ENCODE results near the gene TGFBR2. TPM values are rescaled to one million over a fixed set of nuclear protein-coding genes. Genes with fewer than 3 reads are reported as not detected.

TGFBR2 gene
- total RNA-seq, 1 donor from 2014 or later: 15.6 TPM

DNA sequence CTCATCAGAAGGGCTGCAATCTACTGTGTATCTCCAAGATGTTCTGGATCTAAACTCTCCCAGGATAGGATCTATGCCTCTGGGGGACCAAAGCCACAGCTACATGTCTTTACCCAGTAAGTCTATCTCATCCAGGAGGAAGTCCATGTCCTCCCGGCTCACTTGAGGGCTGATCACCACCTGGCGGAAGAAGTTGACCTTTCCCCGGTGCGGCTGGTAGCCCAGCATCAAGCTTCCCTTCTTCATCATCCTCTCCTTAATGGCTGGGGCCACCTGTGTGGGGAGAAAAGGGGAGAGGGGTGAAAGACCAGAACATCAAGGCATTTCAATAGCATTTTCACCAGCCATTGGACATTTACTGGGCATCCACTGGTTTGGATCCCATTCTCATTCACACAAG, 121.7 kb downstream of the TGFBR2 start:
- peaks cover 25% of the 10 kb centered on the region for H3K4me1 Mint-ChIP-seq
- H3K4me3 Mint-ChIP-seq: no peak overlapping the region
- no peak for DNase-seq (ENCODE audit: low spot score in 2 of 2, unreplicated experiment in 2 of 2)
- H3K9me3 Mint-ChIP-seq: peaks cover 7% of the 10 kb centered on the region
- no peak overlapping the region for H3K27ac Mint-ChIP-seq
- TF ChIP-seq, protein P1, sequence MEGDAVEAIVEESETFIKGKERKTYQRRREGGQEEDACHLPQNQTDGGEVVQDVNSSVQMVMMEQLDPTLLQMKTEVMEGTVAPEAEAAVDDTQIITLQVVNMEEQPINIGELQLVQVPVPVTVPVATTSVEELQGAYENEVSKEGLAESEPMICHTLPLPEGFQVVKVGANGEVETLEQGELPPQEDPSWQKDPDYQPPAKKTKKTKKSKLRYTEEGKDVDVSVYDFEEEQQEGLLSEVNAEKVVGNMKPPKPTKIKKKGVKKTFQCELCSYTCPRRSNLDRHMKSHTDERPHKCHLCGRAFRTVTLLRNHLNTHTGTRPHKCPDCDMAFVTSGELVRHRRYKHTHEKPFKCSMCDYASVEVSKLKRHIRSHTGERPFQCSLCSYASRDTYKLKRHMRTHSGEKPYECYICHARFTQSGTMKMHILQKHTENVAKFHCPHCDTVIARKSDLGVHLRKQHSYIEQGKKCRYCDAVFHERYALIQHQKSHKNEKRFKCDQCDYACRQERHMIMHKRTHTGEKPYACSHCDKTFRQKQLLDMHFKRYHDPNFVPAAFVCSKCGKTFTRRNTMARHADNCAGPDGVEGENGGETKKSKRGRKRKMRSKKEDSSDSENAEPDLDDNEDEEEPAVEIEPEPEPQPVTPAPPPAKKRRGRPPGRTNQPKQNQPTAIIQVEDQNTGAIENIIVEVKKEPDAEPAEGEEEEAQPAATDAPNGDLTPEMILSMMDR (IDR thresholded peaks at IDR 0.05; ENCODE audit: unreplicated experiment): no peak
- H3K36me3 Mint-ChIP-seq: no peaks in the 10 kb centered on the region
- H3K27me3 Mint-ChIP-seq (ENCODE audit: low read depth): no peaks in the 10 kb centered on the region

GRCh38 chr3:30729512-30729911, 123.1 kb downstream of the TGFBR2 start:
- Mint-ChIP-seq H3K27ac (no peak overlapping the region), H3K36me3 (no peaks in the 10 kb centered on the region), H3K27me3 (ENCODE audit: low read depth) (no peaks in the 10 kb centered on the region), H3K4me3 (no peak overlapping the region), H3K9me3 (peaks cover 7% of the 10 kb centered on the region), H3K4me1 (peaks cover 31% of the 10 kb centered on the region)
- no peak for DNase-seq (ENCODE audit: low spot score in 2 of 2, unreplicated experiment in 2 of 2)
- TF ChIP-seq, protein P1 (IDR thresholded peaks at IDR 0.05; ENCODE audit: unreplicated experiment): no peak

DNA sequence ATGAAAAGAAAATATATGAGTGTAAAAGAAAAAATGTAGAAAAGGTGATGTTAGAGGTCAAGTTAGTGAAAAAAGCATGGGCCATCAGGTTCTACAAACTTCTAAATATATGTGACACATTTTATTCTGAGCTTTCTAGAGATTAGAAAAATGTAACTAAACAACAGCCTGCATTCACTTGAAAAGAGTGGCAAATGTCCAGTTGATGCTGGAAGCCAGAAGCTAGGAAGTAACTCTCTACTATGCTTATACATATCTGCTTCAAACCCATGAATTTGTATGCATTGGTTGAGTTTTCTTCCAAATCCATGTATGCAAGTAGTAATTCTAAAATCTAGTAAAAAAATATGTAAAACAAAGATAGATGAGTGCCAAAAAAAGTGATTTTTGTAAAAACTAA, 123.5 kb downstream of the TGFBR2 start:
- H3K27me3 Mint-ChIP-seq (ENCODE audit: low read depth): no peaks in the 10 kb centered on the region
- no peaks in the 10 kb centered on the region for H3K36me3 Mint-ChIP-seq
- DNase-seq (ENCODE audit: low spot score in 2 of 2, unreplicated experiment in 2 of 2): no peak
- no peak overlapping the region for H3K27ac Mint-ChIP-seq
- TF ChIP-seq, protein P1 (IDR thresholded peaks at IDR 0.05; ENCODE audit: unreplicated experiment): no peak
- no peak overlapping the region for H3K4me3 Mint-ChIP-seq
- peaks cover 7% of the 10 kb centered on the region for H3K9me3 Mint-ChIP-seq
- H3K4me1 Mint-ChIP-seq: peaks cover 35% of the 10 kb centered on the region

GRCh38 chr3:30730967-30731366, 124.6 kb downstream of the TGFBR2 start:
- peaks cover 36% of the 10 kb centered on the region for H3K4me1 Mint-ChIP-seq
- H3K27me3 Mint-ChIP-seq (ENCODE audit: low read depth): no peaks in the 10 kb centered on the region
- H3K36me3 Mint-ChIP-seq: no peaks in the 10 kb centered on the region
- no peak for DNase-seq (ENCODE audit: low spot score in 2 of 2, unreplicated experiment in 2 of 2)
- TF ChIP-seq, protein P1 (IDR thresholded peaks at IDR 0.05; ENCODE audit: unreplicated experiment): no peak
- no peak overlapping the region for H3K4me3 Mint-ChIP-seq
- H3K9me3 Mint-ChIP-seq: peaks cover 6% of the 10 kb centered on the region
- no peak overlapping the region for H3K27ac Mint-ChIP-seq

DNA sequence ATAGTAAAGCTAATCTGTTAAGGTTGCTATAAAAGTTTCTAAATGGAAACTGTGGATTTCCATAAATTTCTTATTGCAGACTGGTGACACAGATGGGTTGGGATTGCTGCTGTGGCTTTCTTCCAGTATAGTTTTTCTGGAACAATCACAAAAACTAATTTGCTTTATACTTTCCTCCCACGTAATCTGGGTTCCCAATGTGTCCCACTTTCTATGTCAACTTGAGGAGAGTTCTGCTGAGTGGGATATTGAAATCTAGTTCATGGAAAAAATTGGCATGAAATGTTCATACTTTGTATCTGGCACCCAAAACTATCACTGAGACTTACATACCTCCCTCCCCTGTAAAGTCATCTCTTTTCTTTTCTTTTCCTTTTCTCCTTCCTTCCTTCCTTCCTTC, 126.8 kb downstream of the TGFBR2 start:
- TF ChIP-seq, protein P1 (IDR thresholded peaks at IDR 0.05; ENCODE audit: unreplicated experiment): no peak

DNA sequence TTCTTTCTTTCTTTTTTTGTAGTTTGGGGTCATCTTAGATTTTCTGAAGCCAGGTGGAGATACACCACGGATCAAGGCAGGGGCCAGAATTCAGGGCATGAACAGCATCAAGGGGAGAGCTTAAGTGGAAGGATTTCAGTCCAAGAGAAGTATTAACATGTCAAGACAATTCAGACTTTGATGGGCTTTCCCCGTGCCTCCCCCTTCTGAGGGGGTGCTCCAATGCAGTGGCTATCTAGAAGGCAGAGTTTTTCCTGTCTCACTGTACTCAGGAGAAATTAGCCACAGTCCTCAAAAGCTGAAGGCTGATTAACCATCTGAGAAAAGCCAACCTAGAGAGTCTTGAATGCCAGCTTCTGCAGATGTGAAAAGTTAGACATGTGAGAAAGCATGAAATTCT, 127.3 kb downstream of the TGFBR2 start:
- Mint-ChIP-seq H3K4me1 (peaks cover 36% of the 10 kb centered on the region), H3K27ac (no peak overlapping the region), H3K27me3 (ENCODE audit: low read depth) (no peaks in the 10 kb centered on the region), H3K9me3 (peaks cover 6% of the 10 kb centered on the region), H3K4me3 (no peak overlapping the region), H3K36me3 (no peaks in the 10 kb centered on the region)
- DNase-seq (ENCODE audit: low spot score in 2 of 2, unreplicated experiment in 2 of 2): no peak
- TF ChIP-seq, protein P1 (IDR thresholded peaks at IDR 0.05; ENCODE audit: unreplicated experiment): no peak

More for the DNA sequence above, 126.8 kb downstream of the TGFBR2 start:
- Mint-ChIP-seq H3K9me3 (peaks cover 6% of the 10 kb centered on the region), H3K27ac (no peak overlapping the region), H3K4me3 (no peak overlapping the region), H3K27me3 (ENCODE audit: low read depth) (no peaks in the 10 kb centered on the region), H3K36me3 (no peaks in the 10 kb centered on the region), H3K4me1 (peaks cover 36% of the 10 kb centered on the region)
- no peak for DNase-seq (ENCODE audit: low spot score in 2 of 2, unreplicated experiment in 2 of 2)

All from mesothelial cell of epicardium (in vitro differentiated cells).